Gastrocnemius medialis (tissue), 4 donors: ENCODE results near the gene HLX.

Experiments used
- POLR2A ChIP-seq, 2 donors: fragments of 450-650 bp; IDR thresholded peaks; one replicate each; pipeline ENCODE4 v1.6.1; 2017; ENCODE audit warnings: antibody characterized with exemption in 2 of 2, mild to moderate bottlenecking in 2 of 2, moderate library complexity in 2 of 2
- TF ChIP-seq, protein P1 (sequence below), 5 experiments: fragments of 450-650 bp in 3 of 5; fragments of 200-600 bp in 2 of 5; sonication (generic) in 2 of 5; IDR thresholded peaks in 4 of 5; conservative IDR thresholded peaks in 1 of 5; 1 replicate in 4 of 5; 2 replicates in 1 of 5; pipeline ENCODE4 v1.5.1; 2016 to 2019; ENCODE audit warnings: antibody characterized with exemption in 5 of 5, mild to moderate bottlenecking in 3 of 5, moderate library complexity in 3 of 5

DNA sequence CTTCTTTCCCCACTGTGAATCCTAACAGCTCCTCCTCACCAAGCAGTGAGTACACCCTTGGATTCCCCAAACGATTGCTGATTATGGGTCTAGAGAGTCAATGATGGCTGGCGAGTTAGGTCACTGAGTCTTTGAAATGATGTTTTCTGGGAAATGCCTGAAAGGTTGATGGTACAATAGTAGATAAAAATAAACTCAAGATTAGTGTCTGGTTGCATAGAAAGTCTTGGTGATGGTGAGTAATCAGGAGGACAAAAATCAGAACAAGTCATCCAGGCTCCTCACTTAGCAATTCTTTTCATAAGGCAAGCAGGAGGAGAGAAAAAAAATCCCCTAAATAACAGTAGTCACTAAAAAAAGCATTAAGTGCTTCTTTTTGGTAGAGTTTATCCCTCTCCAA, 22.6 kb downstream of the HLX start:
- TF ChIP-seq, protein P1, sequence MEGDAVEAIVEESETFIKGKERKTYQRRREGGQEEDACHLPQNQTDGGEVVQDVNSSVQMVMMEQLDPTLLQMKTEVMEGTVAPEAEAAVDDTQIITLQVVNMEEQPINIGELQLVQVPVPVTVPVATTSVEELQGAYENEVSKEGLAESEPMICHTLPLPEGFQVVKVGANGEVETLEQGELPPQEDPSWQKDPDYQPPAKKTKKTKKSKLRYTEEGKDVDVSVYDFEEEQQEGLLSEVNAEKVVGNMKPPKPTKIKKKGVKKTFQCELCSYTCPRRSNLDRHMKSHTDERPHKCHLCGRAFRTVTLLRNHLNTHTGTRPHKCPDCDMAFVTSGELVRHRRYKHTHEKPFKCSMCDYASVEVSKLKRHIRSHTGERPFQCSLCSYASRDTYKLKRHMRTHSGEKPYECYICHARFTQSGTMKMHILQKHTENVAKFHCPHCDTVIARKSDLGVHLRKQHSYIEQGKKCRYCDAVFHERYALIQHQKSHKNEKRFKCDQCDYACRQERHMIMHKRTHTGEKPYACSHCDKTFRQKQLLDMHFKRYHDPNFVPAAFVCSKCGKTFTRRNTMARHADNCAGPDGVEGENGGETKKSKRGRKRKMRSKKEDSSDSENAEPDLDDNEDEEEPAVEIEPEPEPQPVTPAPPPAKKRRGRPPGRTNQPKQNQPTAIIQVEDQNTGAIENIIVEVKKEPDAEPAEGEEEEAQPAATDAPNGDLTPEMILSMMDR (IDR thresholded peaks at IDR 0.05 in 4 of 5, conservative IDR thresholded peaks at IDR 0.05 in 1 of 5): no peak
- TF ChIP-seq POLR2A (IDR thresholded peaks at IDR 0.05): no peak
